HepG2 (cell line): Measurements from ENCODE around the gene KCTD6. TPM values are rescaled to one million over a fixed set of nuclear protein-coding genes. Genes with fewer than 3 reads are reported as not detected.

Experiments used
- ARNT2 ChIP-seq: sonication (generic); formaldehyde crosslinking; IDR thresholded peaks from 2 replicates; pipeline ENCODE4 v1.8.0; 2022; ENCODE audit warnings: mild to moderate bottlenecking, low read depth, missing genetic modification reagents, moderate library complexity
- ARNTL ChIP-seq: sonication (generic); formaldehyde crosslinking; IDR thresholded peaks from 2 replicates; pipeline ENCODE4 v1.4.0; 2020; ENCODE audit warnings: mild to moderate bottlenecking, missing genetic modification reagents
- HDAC2 ChIP-seq: sonication (generic); formaldehyde crosslinking; IDR thresholded peaks from 2 replicates; pipeline ENCODE4 v1.4.0; 2020; ENCODE audit warnings: missing genetic modification reagents
- JUND ChIP-seq: sonication (generic); formaldehyde crosslinking; IDR thresholded peaks from 2 replicates; pipeline ENCODE4 v1.8.0; 2022; ENCODE audit warnings: mild to moderate bottlenecking, missing genetic modification reagents
- KDM1A ChIP-seq: IDR thresholded peaks from 2 replicates; pipeline ENCODE4 v1.6.1; 2016; ENCODE audit warnings: missing compliant biosample characterization
- KLF15 ChIP-seq: sonication (generic); formaldehyde crosslinking; IDR thresholded peaks from 2 replicates; pipeline ENCODE4 v1.8.1; 2023; ENCODE audit warnings: borderline replicate concordance, mild to moderate bottlenecking, inconsistent platforms, missing genetic modification reagents, mixed read lengths
- KLF16 ChIP-seq, 2 experiments: sonication (generic) in 1 of 2; formaldehyde crosslinking in 1 of 2; IDR thresholded peaks; 2 replicates each; pipeline versions ENCODE4 v1.6.1 to v1.8.0; 2016 to 2023; ENCODE audit warnings: missing genetic modification reagents in 2 of 2, missing compliant biosample characterization in 1 of 2
- MED1 ChIP-seq: sonication (generic); formaldehyde crosslinking; IDR thresholded peaks from 2 replicates; pipeline ENCODE4 v1.4.0; 2020; ENCODE audit warnings: missing genetic modification reagents
- PHF8 ChIP-seq: sonication (generic); formaldehyde crosslinking; IDR thresholded peaks from 2 replicates; pipeline ENCODE4 v1.5.0; 2020; ENCODE audit warnings: missing genetic modification reagents
- SOX13 ChIP-seq, 3 experiments: fragments of 450-650 bp in 1 of 3; sonication (generic) in 1 of 3; formaldehyde crosslinking in 1 of 3; IDR thresholded peaks in 2 of 3; conservative IDR thresholded peaks in 1 of 3; 2 replicates each; pipeline versions ENCODE4 v1.5.0 to v1.6.1; 2016 to 2020; ENCODE audit warnings: antibody characterized with exemption in 1 of 3, mild to moderate bottlenecking in 1 of 3, missing compliant biosample characterization in 1 of 3, missing genetic modification reagents in 1 of 3, moderate library complexity in 1 of 3
- ZNF292 ChIP-seq: sonication (generic); formaldehyde crosslinking; IDR thresholded peaks from 2 replicates; pipeline ENCODE4 v1.8.1; 2022; ENCODE audit warnings: mild to moderate bottlenecking, low read depth, missing genetic modification reagents, borderline replicate concordance
- polyA plus RNA-seq, 8 experiments: library from polyadenylated mRNA; depleted of rRNA in 3 of 8; stranded (reverse) in 7 of 8; unstranded in 1 of 8; fragments of >200 nt; fragmentation: Illumina TruSeq in 4 of 8; extraction: Trizol in 4 of 8; gene quantifications; 2 replicates each; pipeline versions ENCODE4 v1.2.1 to v1.2.3, GENCODE V29; 2011 to 2016; ENCODE audit warnings: low read depth in 4 of 8, missing spikeins in 1 of 8, mixed read lengths in 1 of 8; ENCODE audit not compliant: insufficient read depth in 1 of 8
- total RNA-seq, 5 experiments: library from RNA; depleted of rRNA; stranded (reverse); fragments of >200 nt; fragmentation: Illumina TruSeq; extraction: Trizol; gene quantifications; 2 replicates each; pipeline ENCODE4 v1.2.3, GENCODE V29; 2016; ENCODE audit warnings: low read depth in 1 of 5
- TF ChIP-seq, protein P1 (sequence below): sonication (generic); formaldehyde crosslinking; IDR thresholded peaks from 2 replicates; pipeline ENCODE4 v1.5.0; 2020; ENCODE audit warnings: mild to moderate bottlenecking, missing genetic modification reagents, borderline replicate concordance
- TF ChIP-seq, protein P2 (sequence below): sonication (generic); formaldehyde crosslinking; conservative IDR thresholded peaks from 2 replicates; pipeline ENCODE4 v1.8.0; 2022; ENCODE audit warnings: mild to moderate bottlenecking, moderate library complexity, missing genetic modification reagents
- TF ChIP-seq, protein P3 (sequence below): sonication (generic); formaldehyde crosslinking; IDR thresholded peaks from 2 replicates; pipeline ENCODE4 v1.4.0; 2020; ENCODE audit warnings: missing genetic modification reagents

The KCTD6 gene
- total and polyA plus RNA-seq, 2 of the 13 experiments (the other 11 are each of a cell fraction or from before 2014, with no cell fraction given): 13.4 to 14.2 TPM

DNA sequence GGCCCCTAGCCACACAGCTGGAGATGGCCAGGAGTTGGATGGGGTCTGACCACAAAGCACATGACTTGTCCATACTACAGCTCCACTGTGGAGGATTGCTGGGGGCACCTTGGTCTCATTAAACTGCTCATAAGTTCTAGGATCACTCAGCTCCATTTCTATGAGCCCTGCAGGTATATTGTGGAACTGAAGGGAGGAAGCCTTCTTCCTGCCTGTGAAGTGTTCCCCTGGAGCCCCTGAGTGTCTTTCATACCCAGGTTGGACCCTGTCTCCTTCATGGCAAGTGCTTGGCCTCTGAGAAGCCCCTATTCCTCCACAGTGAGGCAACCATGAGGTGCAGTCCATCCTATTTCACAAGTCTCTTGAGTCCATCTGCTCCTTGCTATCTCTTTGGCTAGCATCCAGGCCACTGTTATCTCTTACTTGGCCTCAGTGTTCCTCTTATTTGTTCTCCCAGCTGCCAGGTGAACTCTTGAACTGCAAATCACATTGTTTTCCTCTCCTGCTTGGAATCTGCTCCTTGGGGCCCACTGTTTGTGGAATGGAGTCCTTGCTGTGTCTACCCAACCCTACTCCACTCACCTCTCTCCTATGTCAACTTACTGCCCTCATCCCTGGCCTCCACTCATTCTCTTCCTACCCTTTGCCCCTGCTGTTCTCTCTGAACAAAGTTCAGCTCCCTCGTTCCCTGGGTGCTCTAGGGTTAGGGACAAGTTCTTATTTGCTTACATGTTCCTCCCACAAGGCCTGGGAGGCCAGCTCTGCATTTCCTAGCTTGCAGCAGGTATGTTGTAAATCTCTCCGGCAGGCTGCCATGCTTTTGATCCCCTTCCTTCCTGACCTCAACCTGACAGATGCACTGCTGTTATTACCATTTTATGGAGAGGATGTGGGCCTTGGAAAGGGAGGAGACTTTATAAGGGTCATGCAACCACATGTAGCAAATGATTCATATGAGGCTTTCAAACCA, 43.9 kb downstream of the KCTD6 start (continued):
- TF ChIP-seq SOX13 (IDR thresholded peaks at IDR 0.05) (peak; percentile 97), SOX13 (CRISPR knock-in tag; conservative IDR thresholded peaks at IDR 0.05 in 1 of 2, IDR thresholded peaks at IDR 0.05 in 1 of 2) (peak in 1 of 2 experiments; percentile 97; a peak in 2 of 4 replicates), ARNT2 (CRISPR knock-in tag) (peak; percentile 42; the same call in 1 of the 2 replicates), PHF8 (CRISPR knock-in tag) (peak; percentile 53), MED1 (peak; percentile 88), HDAC2 (CRISPR knock-in tag) (peak; percentile 90), KDM1A (CRISPR knock-in tag) (peak; percentile 69; the same call in 1 of the 2 replicates), JUND (CRISPR knock-in tag) (no peak), KLF15 (CRISPR knock-in tag) (no peak), KLF16 (CRISPR knock-in tag; IDR thresholded peaks at IDR 0.05) (peak in 1 of 2 experiments; percentile 76; a peak in 2 of 4 replicates), ZNF292 (CRISPR knock-in tag) (peak; percentile 66; the same call in 1 of the 2 replicates), ARNTL (CRISPR knock-in tag) (peak; percentile 60)
- TF ChIP-seq, protein P1, sequence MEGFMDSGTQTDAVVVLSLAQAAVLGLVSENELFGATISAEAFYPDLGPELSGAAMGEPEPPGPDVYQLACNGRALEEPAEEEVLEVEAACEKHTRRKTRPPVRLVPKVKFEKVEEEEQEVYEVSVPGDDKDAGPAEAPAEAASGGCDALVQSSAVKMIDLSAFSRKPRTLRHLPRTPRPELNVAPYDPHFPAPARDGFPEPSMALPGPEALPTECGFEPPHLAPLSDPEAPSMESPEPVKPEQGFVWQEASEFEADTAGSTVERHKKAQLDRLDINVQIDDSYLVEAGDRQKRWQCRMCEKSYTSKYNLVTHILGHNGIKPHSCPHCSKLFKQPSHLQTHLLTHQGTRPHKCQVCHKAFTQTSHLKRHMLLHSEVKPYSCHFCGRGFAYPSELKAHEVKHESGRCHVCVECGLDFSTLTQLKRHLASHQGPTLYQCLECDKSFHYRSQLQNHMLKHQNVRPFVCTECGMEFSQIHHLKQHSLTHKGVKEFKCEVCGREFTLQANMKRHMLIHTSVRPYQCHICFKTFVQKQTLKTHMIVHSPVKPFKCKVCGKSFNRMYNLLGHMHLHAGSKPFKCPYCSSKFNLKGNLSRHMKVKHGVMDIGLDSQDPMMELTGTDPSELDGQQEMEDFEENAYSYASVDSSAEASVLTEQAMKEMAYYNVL (CRISPR knock-in tag): peak; percentile 99
- TF ChIP-seq, protein P2, sequence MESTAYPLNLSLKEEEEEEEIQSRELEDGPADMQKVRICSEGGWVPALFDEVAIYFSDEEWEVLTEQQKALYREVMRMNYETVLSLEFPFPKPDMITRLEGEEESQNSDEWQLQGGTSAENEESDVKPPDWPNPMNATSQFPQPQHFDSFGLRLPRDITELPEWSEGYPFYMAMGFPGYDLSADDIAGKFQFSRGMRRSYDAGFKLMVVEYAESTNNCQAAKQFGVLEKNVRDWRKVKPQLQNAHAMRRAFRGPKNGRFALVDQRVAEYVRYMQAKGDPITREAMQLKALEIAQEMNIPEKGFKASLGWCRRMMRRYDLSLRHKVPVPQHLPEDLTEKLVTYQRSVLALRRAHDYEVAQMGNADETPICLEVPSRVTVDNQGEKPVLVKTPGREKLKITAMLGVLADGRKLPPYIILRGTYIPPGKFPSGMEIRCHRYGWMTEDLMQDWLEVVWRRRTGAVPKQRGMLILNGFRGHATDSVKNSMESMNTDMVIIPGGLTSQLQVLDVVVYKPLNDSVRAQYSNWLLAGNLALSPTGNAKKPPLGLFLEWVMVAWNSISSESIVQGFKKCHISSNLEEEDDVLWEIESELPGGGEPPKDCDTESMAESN (CRISPR knock-in tag): no peak; the same call in 1 of the 2 replicates
- TF ChIP-seq, protein P3, sequence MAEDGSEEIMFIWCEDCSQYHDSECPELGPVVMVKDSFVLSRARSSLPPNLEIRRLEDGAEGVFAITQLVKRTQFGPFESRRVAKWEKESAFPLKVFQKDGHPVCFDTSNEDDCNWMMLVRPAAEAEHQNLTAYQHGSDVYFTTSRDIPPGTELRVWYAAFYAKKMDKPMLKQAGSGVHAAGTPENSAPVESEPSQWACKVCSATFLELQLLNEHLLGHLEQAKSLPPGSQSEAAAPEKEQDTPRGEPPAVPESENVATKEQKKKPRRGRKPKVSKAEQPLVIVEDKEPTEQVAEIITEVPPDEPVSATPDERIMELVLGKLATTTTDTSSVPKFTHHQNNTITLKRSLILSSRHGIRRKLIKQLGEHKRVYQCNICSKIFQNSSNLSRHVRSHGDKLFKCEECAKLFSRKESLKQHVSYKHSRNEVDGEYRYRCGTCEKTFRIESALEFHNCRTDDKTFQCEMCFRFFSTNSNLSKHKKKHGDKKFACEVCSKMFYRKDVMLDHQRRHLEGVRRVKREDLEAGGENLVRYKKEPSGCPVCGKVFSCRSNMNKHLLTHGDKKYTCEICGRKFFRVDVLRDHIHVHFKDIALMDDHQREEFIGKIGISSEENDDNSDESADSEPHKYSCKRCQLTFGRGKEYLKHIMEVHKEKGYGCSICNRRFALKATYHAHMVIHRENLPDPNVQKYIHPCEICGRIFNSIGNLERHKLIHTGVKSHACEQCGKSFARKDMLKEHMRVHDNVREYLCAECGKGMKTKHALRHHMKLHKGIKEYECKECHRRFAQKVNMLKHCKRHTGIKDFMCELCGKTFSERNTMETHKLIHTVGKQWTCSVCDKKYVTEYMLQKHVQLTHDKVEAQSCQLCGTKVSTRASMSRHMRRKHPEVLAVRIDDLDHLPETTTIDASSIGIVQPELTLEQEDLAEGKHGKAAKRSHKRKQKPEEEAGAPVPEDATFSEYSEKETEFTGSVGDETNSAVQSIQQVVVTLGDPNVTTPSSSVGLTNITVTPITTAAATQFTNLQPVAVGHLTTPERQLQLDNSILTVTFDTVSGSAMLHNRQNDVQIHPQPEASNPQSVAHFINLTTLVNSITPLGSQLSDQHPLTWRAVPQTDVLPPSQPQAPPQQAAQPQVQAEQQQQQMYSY (CRISPR knock-in tag): peak; percentile 33; the same call in 1 of the 2 replicates
